HepG2 (cell line): Measurements from ENCODE around the gene SLC24A4. TPM values are rescaled to one million over a fixed set of nuclear protein-coding genes. Genes with fewer than 3 reads are reported as not detected.
A peak's percentile ranks its signal among the peaks of the same experiment; 100 is the strongest.

Experiments used
- MZF1 ChIP-seq: sonication (generic); formaldehyde crosslinking; IDR thresholded peaks from 2 replicates; pipeline ENCODE4 v1.8.1; 2023; ENCODE audit warnings: mild to moderate bottlenecking, missing genetic modification reagents, borderline replicate concordance
- SNAPC2 ChIP-seq: sonication (generic); formaldehyde crosslinking; IDR thresholded peaks from 2 replicates; pipeline ENCODE4 v1.8.1; 2022; ENCODE audit warnings: mild to moderate bottlenecking, missing genetic modification reagents
- SOX5 ChIP-seq: IDR thresholded peaks from 2 replicates; pipeline ENCODE4 v1.6.1; 2016; ENCODE audit warnings: borderline replicate concordance
- ZBTB1 ChIP-seq: sonication (generic); formaldehyde crosslinking; IDR thresholded peaks from 2 replicates; pipeline ENCODE4 v1.4.0; 2020; ENCODE audit warnings: missing genetic modification reagents, borderline replicate concordance
- ZC3H13 ChIP-seq: sonication (generic); formaldehyde crosslinking; IDR thresholded peaks from 2 replicates; pipeline ENCODE4 v1.8.1; 2023; ENCODE audit warnings: mild to moderate bottlenecking, missing genetic modification reagents, moderate library complexity
- ZNF83 ChIP-seq: sonication (generic); formaldehyde crosslinking; IDR thresholded peaks from 2 replicates; pipeline ENCODE4 v1.4.0; 2020; ENCODE audit warnings: missing genetic modification reagents, mild to moderate bottlenecking, borderline replicate concordance
- polyA plus RNA-seq, 8 experiments: library from polyadenylated mRNA; depleted of rRNA in 3 of 8; stranded (reverse) in 7 of 8; unstranded in 1 of 8; fragments of >200 nt; fragmentation: Illumina TruSeq in 4 of 8; extraction: Trizol in 4 of 8; gene quantifications; 2 replicates each; pipeline versions ENCODE4 v1.2.1 to v1.2.3, GENCODE V29; 2011 to 2016; ENCODE audit warnings: low read depth in 4 of 8, missing spikeins in 1 of 8, mixed read lengths in 1 of 8; ENCODE audit not compliant: insufficient read depth in 1 of 8
- total RNA-seq, 5 experiments: library from RNA; depleted of rRNA; stranded (reverse); fragments of >200 nt; fragmentation: Illumina TruSeq; extraction: Trizol; gene quantifications; 2 replicates each; pipeline ENCODE4 v1.2.3, GENCODE V29; 2016; ENCODE audit warnings: low read depth in 1 of 5
- TF ChIP-seq, protein P1 (sequence below): sonication (generic); formaldehyde crosslinking; IDR thresholded peaks from 2 replicates; pipeline ENCODE4 v1.5.1; 2020; ENCODE audit warnings: mild to moderate bottlenecking, missing genetic modification reagents, borderline replicate concordance
- TF ChIP-seq, protein P2 (sequence below): sonication (generic); formaldehyde crosslinking; IDR thresholded peaks from 2 replicates; pipeline ENCODE4 v1.4.0; 2020; ENCODE audit warnings: missing genetic modification reagents
- TF ChIP-seq, protein P3 (sequence below), 2 experiments: sonication (generic) in 1 of 2; formaldehyde crosslinking in 1 of 2; IDR thresholded peaks; 2 replicates each; pipeline versions ENCODE4 v1.4.0 to v1.6.1; 2016 to 2020; ENCODE audit warnings: borderline replicate concordance in 1 of 2, low read depth in 1 of 2, mild to moderate bottlenecking in 1 of 2, missing genetic modification reagents in 1 of 2

SLC24A4 gene
- total and polyA plus RNA-seq, 2 of the 13 experiments (the other 11 are each of a cell fraction or from before 2014, with no cell fraction given): not detected

DNA sequence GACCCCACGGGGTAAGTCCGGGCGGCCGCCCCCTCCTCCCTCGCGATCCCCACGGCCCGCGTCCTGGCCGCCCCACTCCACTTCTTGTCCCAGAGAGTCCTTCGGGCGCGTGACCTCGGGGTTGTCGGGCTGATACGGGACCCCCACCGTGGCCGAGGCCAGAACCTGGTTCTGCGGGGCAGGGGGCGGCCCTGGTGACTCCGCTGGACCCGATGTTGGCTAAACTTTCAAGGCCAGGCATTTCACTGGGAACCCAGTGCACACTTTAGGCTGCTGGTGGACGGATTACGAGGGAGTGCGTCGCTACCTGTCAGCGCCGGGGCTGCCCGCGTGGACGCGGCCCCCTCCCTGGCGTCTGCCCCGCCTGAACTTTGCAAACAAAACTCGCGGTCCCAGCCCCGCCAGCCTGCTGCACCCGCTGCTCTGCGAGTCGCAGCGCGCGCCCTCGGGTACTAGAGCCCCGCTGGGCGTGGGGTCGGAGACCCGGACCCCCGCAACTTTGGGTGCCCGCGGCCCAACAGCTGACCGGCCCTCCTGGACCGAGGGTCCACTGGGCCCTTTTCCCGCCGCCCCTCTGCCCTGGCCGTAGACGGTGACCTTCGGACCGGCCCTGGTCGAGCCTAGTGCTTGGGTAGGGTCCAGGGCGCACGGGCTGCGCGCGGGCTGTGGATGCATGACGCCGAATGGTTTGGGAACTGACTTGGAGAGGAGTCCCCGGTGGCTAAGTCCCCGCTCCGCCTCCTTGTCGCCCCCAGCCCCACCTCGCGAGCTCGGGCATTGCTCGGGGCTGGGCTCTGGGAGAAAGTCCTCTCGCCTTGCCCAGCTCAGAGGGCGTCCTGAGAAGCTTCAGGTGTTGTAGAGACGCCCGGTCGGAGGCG, 191.2 kb downstream of the SLC24A4 start (continued):
- TF ChIP-seq, protein P1, sequence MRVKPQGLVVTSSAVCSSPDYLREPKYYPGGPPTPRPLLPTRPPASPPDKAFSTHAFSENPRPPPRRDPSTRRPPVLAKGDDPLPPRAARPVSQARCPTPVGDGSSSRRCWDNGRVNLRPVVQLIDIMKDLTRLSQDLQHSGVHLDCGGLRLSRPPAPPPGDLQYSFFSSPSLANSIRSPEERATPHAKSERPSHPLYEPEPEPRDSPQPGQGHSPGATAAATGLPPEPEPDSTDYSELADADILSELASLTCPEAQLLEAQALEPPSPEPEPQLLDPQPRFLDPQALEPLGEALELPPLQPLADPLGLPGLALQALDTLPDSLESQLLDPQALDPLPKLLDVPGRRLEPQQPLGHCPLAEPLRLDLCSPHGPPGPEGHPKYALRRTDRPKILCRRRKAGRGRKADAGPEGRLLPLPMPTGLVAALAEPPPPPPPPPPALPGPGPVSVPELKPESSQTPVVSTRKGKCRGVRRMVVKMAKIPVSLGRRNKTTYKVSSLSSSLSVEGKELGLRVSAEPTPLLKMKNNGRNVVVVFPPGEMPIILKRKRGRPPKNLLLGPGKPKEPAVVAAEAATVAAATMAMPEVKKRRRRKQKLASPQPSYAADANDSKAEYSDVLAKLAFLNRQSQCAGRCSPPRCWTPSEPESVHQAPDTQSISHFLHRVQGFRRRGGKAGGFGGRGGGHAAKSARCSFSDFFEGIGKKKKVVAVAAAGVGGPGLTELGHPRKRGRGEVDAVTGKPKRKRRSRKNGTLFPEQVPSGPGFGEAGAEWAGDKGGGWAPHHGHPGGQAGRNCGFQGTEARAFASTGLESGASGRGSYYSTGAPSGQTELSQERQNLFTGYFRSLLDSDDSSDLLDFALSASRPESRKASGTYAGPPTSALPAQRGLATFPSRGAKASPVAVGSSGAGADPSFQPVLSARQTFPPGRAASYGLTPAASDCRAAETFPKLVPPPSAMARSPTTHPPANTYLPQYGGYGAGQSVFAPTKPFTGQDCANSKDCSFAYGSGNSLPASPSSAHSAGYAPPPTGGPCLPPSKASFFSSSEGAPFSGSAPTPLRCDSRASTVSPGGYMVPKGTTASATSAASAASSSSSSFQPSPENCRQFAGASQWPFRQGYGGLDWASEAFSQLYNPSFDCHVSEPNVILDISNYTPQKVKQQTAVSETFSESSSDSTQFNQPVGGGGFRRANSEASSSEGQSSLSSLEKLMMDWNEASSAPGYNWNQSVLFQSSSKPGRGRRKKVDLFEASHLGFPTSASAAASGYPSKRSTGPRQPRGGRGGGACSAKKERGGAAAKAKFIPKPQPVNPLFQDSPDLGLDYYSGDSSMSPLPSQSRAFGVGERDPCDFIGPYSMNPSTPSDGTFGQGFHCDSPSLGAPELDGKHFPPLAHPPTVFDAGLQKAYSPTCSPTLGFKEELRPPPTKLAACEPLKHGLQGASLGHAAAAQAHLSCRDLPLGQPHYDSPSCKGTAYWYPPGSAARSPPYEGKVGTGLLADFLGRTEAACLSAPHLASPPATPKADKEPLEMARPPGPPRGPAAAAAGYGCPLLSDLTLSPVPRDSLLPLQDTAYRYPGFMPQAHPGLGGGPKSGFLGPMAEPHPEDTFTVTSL (CRISPR knock-in tag): peak; percentile 26; the same call in 1 of the 2 replicates
- TF ChIP-seq ZBTB1 (CRISPR knock-in tag): no peak
- TF ChIP-seq SNAPC2 (CRISPR knock-in tag): peak; percentile 69; the same call in 1 of the 2 replicates
- TF ChIP-seq, protein P2, sequence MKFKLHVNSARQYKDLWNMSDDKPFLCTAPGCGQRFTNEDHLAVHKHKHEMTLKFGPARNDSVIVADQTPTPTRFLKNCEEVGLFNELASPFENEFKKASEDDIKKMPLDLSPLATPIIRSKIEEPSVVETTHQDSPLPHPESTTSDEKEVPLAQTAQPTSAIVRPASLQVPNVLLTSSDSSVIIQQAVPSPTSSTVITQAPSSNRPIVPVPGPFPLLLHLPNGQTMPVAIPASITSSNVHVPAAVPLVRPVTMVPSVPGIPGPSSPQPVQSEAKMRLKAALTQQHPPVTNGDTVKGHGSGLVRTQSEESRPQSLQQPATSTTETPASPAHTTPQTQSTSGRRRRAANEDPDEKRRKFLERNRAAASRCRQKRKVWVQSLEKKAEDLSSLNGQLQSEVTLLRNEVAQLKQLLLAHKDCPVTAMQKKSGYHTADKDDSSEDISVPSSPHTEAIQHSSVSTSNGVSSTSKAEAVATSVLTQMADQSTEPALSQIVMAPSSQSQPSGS (CRISPR knock-in tag): 0 out of 2 replicates have a peak, but pooled peaks have one; percentile 66
- no peak for TF ChIP-seq SOX5 (CRISPR knock-in tag)
- TF ChIP-seq MZF1 (CRISPR knock-in tag): no peak
- peak; percentile 85; the same call in 1 of the 2 replicates for TF ChIP-seq ZC3H13 (CRISPR knock-in tag)
- TF ChIP-seq ZNF83 (CRISPR knock-in tag): no peak; the same call in 1 of the 2 replicates
- TF ChIP-seq, protein P3, sequence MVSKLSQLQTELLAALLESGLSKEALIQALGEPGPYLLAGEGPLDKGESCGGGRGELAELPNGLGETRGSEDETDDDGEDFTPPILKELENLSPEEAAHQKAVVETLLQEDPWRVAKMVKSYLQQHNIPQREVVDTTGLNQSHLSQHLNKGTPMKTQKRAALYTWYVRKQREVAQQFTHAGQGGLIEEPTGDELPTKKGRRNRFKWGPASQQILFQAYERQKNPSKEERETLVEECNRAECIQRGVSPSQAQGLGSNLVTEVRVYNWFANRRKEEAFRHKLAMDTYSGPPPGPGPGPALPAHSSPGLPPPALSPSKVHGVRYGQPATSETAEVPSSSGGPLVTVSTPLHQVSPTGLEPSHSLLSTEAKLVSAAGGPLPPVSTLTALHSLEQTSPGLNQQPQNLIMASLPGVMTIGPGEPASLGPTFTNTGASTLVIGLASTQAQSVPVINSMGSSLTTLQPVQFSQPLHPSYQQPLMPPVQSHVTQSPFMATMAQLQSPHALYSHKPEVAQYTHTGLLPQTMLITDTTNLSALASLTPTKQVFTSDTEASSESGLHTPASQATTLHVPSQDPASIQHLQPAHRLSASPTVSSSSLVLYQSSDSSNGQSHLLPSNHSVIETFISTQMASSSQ (IDR thresholded peaks at IDR 0.05; ENCODE audit: low read depth): no peak
- TF ChIP-seq, protein P3 (CRISPR knock-in tag; IDR thresholded peaks at IDR 0.05; ENCODE audit: borderline replicate concordance): peak; percentile 33; the same call in 1 of the 2 replicates
